ENCODE results near the gene EMC9. TPM values are rescaled to one million over a fixed set of nuclear protein-coding genes. Genes with fewer than 3 reads are reported as not detected.

Gene EMC9
- total RNA-seq, 2 donors from 2014 or later: 9.9 to 21.1 TPM

- no peaks in the 10 kb centered on the region for H3K9me3 ChIP-seq
- DNase-seq: no peak
- peaks cover 7 to 19% of the 10 kb centered on the region in 2 donors for H3K36me3 ChIP-seq (replicated peaks in 1 of 2; ENCODE audit: insufficient read depth in 1 of 2, low read depth in 2 of 2)
- no peak for TF ChIP-seq POLR2A (IDR thresholded peaks at IDR 0.05)
- TF ChIP-seq CTCF (IDR thresholded peaks at IDR 0.05): no peak
- H3K27ac ChIP-seq: no peak overlapping the region
- H3K4me3 ChIP-seq: no peak overlapping the region
- no peaks in the 10 kb centered on the region for H3K27me3 ChIP-seq
- 92 to 94% methylated on average over 11 to 13 of the region's 14 CpGs for WGBS, 2 donors
- H3K4me1 ChIP-seq: no peaks in the 10 kb centered on the region
- intact Hi-C loops (cut with DNase I): no loop called here
- ATAC-seq: no peak
Observed at GRCh38 chr14:24177891-24178290, 36.5 kb upstream of the EMC9 start.

- H3K4me1 ChIP-seq: no peaks in the 10 kb centered on the region
- intact Hi-C loops (cut with DNase I): no loop called here
- H3K9me3 ChIP-seq: no peaks in the 10 kb centered on the region
- 86 to 88% methylated on average over 11 to 12 of the region's 12 CpGs for WGBS, 2 donors
- peaks cover 5 to 12% of the 10 kb centered on the region in 2 donors for H3K36me3 ChIP-seq (replicated peaks in 1 of 2; ENCODE audit: insufficient read depth in 1 of 2, low read depth in 2 of 2)
- DNase-seq: no peak
- H3K27ac ChIP-seq: no peak overlapping the region
- no peak for ATAC-seq
- no peaks in the 10 kb centered on the region for H3K27me3 ChIP-seq
- TF ChIP-seq CTCF (IDR thresholded peaks at IDR 0.05): no peak
- no peak for TF ChIP-seq POLR2A (IDR thresholded peaks at IDR 0.05)
- no peak overlapping the region for H3K4me3 ChIP-seq
Observed at GRCh38 chr14:24177041-24177825, 35.8 kb upstream of the EMC9 start.

GRCh38 chr14:24176599-24176998 lies 35.2 kb upstream of the EMC9 start:
- Histone ChIP-seq H3K4me3 (no peak overlapping the region), H3K36me3 (replicated peaks in 1 of 2; ENCODE audit: insufficient read depth in 1 of 2, low read depth in 2 of 2) (peaks cover 5 to 12% of the 10 kb centered on the region in 2 donors), H3K27ac (no peak overlapping the region), H3K9me3 (no peaks in the 10 kb centered on the region), H3K4me1 (no peaks in the 10 kb centered on the region), H3K27me3 (no peaks in the 10 kb centered on the region)
- TF ChIP-seq CTCF (IDR thresholded peaks at IDR 0.05) (no peak), POLR2A (IDR thresholded peaks at IDR 0.05) (no peak)
- intact Hi-C loops (cut with DNase I): no loop called here
- 94 to 96% methylated on average over 3 to 5 of the region's 5 CpGs for WGBS, 2 donors
- ATAC-seq (no peak), DNase-seq (no peak)

- TF ChIP-seq POLR2A (IDR thresholded peaks at IDR 0.05): no peak
- TF ChIP-seq CTCF (IDR thresholded peaks at IDR 0.05): no peak
- Histone ChIP-seq H3K36me3 (replicated peaks in 1 of 2; ENCODE audit: insufficient read depth in 1 of 2, low read depth in 2 of 2) (no peaks in the 10 kb centered on the region), H3K9me3 (no peaks in the 10 kb centered on the region), H3K27ac (no peak overlapping the region), H3K4me3 (no peak overlapping the region), H3K27me3 (no peaks in the 10 kb centered on the region), H3K4me1 (no peaks in the 10 kb centered on the region)
- intact Hi-C loops (cut with DNase I): no loop called here
- DNase-seq: no peak
- 76 to 87% methylated on average over 17 to 20 of the region's 20 CpGs for WGBS, 2 donors
- no peak for ATAC-seq
Observed at GRCh38 chr14:24172871-24173281, 31.5 kb upstream of the EMC9 start.
